Cardiac septum (tissue), 1 donor: ENCODE measurements around the gene TMCO4. TPM values are rescaled to one million over a fixed set of nuclear protein-coding genes. Genes with fewer than 3 reads are reported as not detected.

Source experiments
- DNase-seq: peaks from one replicate; pipeline ENCODE4 v3.0.0-alpha.2; 2020; ENCODE audit warnings: low spot score
- intact Hi-C: fragments of 100-400 bp; cut with DNase I; formaldehyde crosslinking; loops from one replicate; pipeline ENCODE4 v1.14.0; 2022
- total RNA-seq: library from RNA; stranded (reverse); fragmentation: NEBNext Ultra II Directional; extraction: Animal tissue kit (Norgen Biotek cat#: 25700); gene quantifications from one replicate; pipeline ENCODE4 v1.2.1, GENCODE V29; 2021
- donor health status: DM: no; HTN: no; CAD: no.

The TMCO4 gene
- total RNA-seq, 1 donor from 2014 or later: 9.3 TPM

DNA sequence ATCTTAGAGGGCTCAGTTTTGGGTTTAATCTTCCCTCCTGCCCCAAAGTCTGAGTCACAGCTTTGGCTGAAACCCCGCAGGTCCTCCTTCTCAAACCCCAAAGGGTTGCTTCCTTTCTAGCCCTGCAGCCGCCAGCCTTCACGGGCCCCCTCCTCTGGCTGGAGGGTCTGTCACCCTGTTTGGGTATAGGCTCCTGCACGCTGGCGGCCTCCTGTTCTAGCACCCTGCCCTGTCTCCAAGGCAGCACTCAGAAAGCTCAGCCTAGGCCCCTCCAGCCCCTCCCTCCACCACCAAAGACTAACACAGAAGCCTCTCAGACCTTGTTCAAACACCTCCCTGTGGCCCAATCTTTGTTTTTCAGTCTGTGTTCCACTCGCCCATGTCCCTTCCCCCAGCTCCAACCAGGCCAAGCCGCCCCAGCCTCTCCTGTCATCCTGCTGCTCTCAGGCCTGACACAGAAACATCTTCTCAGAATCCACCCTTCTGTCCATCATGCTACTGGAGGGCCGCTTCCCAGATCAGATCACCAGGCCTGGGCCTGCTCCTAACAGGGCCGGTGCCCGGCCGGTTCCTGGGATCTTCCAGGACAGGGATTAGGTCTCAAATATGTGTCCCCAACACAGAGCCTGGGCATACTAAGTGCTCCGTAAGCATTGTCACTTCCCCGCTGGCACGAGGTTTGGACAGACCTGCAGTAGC lies 99.5 kb downstream of the TMCO4 start:
- no peak for DNase-seq
- intact Hi-C loops: no loop called here

DNA sequence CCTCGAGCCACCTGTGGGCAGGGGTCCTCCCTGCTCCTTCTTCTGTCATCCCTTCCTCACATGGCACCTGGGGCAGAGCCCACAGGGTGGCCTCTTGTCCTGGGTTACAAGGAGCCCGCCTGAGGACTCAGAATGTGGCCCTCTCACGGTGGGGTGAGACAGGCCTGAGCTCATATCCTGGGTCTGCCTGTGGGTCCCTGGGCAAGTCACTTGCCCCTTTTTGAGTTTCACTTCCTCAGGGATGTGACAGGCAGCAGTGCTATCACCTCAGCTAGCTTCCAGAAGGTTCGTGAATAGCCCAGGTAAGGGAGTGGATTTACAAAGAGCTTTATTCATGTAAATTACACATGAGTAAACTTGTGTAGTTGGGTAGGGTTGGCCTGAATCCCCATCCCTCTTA lies 101.5 kb downstream of the TMCO4 start:
- no peak for DNase-seq
- intact Hi-C loops: no loop called here

DNA sequence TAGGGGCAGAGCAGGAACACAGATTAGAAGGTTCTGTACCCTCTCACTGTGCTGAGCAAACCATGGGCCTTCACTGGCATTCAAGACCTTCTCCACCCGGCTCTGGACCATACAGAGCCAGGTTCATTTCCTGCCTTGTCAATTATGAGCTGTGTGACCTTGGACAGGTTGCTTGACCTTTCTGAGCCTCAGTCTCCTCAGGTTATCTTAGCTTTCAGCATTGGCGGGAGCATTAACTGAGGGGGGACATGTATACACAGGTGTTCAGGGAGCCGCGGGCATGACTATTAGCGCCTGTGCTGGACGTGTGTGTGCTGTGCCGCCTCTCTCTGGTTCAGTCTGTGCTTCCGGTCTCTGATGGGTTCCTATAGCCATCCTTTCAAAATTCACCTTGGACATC lies 102.9 kb downstream of the TMCO4 start:
- DNase-seq: no peak

DNA sequence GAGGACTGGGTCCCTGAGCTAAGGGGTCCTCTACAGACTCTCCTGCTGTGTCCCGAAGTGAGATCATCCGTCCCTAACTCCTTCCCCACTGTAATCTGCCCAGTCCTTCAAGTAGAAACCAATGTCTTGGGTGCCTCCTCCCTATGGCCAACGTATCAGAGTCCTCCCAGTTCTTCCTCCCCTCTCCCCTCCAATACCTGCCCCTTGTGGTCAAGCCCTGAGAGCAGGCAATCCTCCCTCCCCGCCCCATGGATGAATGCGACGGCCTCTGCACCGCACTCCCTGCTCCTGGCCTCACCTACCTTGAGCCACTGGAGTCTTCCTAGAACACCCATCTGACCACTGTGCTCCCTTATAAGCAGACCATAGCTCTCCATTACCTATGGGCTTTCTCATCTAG lies 103.9 kb downstream of the TMCO4 start:
- intact Hi-C loops: no loop called here
- no peak for DNase-seq

More for the DNA sequence above, 102.9 kb downstream of the TMCO4 start:
- intact Hi-C loops: no loop called here

DNA sequence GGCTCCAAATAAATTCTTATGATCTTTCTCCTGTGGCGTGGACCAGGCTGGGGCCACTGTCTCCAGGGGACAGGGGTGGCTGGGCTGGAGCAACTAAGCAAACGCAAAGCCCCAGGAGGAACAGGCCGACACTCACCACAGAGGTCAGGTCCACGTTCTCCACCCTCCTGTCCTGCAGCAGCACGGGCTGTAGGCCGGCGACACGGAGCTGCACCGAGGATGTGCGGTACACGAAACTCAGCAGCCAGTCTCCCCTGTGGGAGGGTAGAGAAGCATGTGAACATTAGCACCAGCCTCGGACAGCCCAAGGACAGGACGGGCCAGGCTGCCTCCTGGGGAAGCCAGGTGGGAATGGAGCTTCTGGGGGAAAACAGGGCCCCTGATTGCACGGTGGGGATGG lies 105.4 kb downstream of the TMCO4 start:
- no peak for DNase-seq
- intact Hi-C loops: no loop called here

DNA sequence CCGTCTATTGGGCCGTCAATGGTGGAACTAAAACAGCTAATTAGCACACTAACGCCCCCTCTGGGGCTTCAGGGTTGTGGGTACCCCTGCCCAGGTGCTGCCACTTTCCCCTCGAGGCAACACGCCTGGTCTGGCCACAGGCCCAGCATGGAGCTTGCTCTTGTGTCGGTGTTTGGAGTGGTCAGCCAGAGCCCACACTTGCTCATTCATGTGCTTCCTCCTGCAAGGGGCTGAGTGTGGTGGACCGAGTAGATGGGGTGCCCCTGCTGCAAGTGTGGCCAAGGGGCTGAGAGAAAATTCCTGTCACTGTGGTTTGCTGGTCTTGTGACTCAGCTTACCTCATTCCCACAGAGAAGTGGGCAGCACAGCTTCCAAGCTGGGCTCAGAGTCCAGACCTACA lies 109.4 kb downstream of the TMCO4 start:
- no peak for DNase-seq
- intact Hi-C loops: no loop called here

DNA sequence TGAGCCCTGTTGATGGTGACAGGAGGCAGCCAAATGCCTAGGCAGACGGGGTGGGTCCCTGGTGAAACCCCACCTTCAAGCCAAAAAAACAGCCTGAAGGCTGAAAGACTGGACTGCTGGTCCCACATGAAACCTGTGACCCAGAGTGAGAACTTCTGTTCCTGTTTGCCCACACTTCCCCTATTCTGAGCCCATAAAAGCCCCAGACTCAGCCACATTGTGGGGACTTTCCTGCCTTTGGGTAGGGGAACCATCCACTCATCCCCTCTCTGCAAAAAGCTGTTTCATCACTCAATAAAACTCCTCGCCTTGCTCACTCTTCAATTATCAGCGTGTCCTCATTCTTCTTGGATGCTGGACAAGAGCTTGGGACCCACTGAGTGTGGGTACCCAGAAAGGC lies 109.9 kb downstream of the TMCO4 start:
- DNase-seq: no peak
- intact Hi-C loops: no loop called here

- intact Hi-C loops: no loop called here
- no peak for DNase-seq
Measured at GRCh38 chr1:19689085-19689757, 110.5 kb downstream of the TMCO4 start.

GRCh38 chr1:19688041-19688842 lies 111.5 kb downstream of the TMCO4 start:
- intact Hi-C loops: no loop called here
- no peak for DNase-seq

DNA sequence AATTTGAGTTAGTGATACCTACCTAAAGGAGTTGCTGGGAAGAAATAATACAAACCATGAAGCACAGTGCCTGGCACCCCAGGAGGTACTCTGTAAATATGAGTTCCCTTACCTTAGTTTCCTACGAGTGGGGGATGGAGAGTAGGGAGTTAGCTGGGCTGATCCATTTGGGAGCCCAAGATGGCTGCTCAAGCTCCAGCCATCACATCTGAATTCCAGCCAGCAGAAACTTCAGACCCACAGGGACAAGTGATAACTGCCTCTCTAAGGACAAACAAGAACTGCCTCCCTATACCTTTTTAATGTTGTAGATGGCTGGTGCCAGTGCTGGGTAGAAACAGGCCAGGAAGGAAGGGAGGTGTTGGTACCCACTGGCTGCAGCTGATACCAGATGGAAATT lies 112.3 kb downstream of the TMCO4 start:
- intact Hi-C loops: no loop called here
- no peak for DNase-seq

- intact Hi-C loops: no loop called here
Measured at GRCh38 chr1:19685994-19686393, 113.7 kb downstream of the TMCO4 start.

GRCh38 chr1:19684677-19685076 lies 115.0 kb downstream of the TMCO4 start:
- intact Hi-C loops: no loop called here
- no peak for DNase-seq

More at GRCh38 chr1:19685994-19686393, 113.7 kb downstream of the TMCO4 start:
- no peak for DNase-seq

DNA sequence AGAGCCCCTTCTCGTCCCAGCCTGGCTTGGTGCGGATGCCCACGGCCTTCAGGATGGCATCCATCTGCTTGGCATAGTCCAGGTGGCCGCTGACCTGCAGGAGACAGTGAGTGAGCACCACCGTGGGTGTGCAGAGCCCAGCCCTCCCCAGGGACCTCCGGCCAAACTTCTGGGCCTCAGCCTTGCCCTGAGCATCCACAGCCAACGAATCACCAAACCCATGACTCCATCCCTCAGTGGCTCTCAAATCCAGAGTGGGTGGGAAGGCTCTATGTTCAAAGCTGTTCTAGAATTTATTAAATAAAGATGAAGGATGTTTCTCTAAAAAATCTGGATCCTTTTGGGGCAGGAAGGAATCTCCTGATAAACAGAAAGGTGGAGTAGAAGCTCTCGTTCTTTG lies 116.4 kb downstream of the TMCO4 start:
- no peak for DNase-seq
- intact Hi-C loops: no loop called here

DNA sequence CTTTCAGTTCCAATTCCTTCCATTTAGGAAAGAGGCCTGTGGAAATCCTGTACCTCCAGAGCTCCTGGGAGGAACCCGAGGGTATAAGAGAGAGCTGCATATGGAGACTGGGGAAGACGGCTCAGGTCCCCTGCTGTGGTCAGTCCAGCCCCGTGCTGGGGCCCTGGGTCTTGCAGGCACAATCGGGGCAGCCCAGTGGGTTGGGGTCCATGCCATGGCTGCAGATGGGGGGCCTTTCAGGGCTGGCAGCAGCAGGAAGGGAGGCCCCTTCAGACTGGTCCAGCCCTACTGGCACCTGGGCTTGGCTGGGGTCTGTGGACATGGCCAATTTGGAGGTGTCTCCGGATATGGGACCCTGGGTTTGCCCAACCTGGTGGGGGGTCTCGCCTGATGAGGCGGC lies 116.8 kb downstream of the TMCO4 start:
- no peak for DNase-seq
- intact Hi-C loops: no loop called here

DNA sequence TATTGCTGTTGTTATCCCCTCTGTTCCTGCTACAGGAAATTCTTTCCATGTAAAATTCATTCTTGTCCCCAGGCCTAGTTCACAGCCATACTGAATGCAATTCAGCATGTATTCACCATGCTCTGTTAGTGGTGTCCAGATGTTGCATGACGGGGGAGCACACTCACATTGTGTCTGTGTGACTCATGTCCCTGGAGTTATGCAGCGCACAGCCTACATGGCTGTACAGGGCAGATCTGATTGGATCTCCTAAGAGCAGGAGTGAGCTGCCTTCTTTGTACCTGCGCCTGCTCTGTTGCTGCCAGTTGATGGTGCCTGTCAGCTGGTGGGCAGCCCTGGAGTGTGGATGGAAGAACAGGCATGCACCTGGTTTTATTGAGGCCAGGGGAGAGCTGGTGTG lies 117.5 kb downstream of the TMCO4 start:
- no peak for DNase-seq
- intact Hi-C loops: no loop called here

DNA sequence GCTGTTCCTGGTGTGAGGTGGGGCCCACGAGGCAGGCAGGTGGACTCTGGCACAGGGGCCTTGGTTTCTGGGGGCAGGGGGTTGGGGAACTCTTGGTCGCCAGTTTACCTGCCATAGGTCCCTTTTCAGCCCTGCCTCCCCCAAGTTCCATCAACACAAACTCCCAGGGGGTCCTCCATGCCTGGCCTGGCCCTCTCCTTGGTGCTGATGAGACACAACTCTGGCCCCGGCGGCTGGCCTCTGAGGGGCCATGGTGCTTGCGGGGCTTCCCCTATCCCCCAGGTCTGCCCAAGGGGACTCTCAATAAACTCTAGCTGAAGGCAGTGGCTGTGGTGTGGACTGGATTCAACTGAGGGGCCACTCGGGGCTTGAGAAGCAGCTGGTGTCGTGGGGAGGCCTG lies 119.1 kb downstream of the TMCO4 start:
- no peak for DNase-seq
- intact Hi-C loops: no loop called here

GRCh38 chr1:19679691-19680090 lies 120.0 kb downstream of the TMCO4 start:
- no peak for DNase-seq

DNA sequence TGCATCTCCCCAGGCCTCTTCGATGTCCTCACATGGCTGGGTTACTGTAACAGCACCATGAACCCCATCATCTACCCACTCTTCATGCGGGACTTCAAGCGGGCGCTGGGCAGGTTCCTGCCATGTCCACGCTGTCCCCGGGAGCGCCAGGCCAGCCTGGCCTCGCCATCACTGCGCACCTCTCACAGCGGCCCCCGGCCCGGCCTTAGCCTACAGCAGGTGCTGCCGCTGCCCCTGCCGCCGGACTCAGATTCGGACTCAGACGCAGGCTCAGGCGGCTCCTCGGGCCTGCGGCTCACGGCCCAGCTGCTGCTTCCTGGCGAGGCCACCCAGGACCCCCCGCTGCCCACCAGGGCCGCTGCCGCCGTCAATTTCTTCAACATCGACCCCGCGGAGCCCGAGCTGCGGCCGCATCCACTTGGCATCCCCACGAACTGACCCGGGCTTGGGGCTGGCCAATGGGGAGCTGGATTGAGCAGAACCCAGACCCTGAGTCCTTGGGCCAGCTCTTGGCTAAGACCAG lies 120.7 kb downstream of the TMCO4 start:
- intact Hi-C loops: no loop called here
- no peak for DNase-seq

More at GRCh38 chr1:19679691-19680090, 120.0 kb downstream of the TMCO4 start:
- intact Hi-C loops: no loop called here

- intact Hi-C loops: no loop called here
Measured at GRCh38 chr1:19678493-19678892, 121.2 kb downstream of the TMCO4 start.

DNA sequence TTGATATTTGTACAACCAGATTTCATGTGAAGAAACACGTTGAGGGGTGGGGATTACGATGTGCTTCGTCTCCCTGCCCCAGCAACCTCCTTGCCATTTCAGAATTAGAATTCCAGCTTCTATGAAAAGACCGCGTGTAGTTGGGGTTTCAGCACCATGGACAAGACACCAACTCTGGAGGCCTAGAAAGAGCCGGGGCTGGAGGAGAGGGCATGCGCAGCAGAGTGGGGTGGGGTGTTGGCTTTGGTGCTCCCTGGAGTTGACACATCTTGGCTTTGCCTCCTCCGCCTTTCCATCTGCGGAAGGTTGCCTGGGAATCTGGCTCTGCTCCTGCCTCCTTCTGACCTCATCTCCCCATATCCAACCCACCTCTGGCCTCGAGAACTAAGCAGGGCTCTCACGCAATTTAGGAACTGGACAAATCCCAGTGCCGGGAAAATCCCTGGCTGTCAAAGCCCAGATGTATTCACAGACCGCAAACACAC lies 123.2 kb downstream of the TMCO4 start:
- peak; percentile 79 for DNase-seq
- intact Hi-C loops: no loop called here

More at GRCh38 chr1:19678493-19678892, 121.2 kb downstream of the TMCO4 start:
- no peak for DNase-seq
